GM12878 (cell line): ENCODE results near the gene NUDCD3. TPM values are rescaled to one million over a fixed set of nuclear protein-coding genes. Genes with fewer than 3 reads are reported as not detected.

Experiments used
- ATAC-seq: fragments of 200-7000 bp; cut with Tn5 transposase; 3 replicates; pipeline ENCODE4 v1.9.1; 2020; ENCODE audit warnings: mild to moderate bottlenecking, moderate library complexity
- BruUV-seq: library from RNA; stranded (reverse); fragments of 400-500 nt; replicated peaks from 2 replicates; lab custom pipeline; 2021; lab: Mats Ljungman, UMichigan
- CTCF ChIA-PET: fragments of 300-600 bp; sonication (Branson Sonifier 250); formaldehyde crosslinking; extraction: SDS; loops from one replicate; lab custom pipeline; 2021; ENCODE audit warnings: inconsistent platforms; lab: Yijun Ruan, JAX
- POLR2A ChIA-PET: fragments of 350-600 bp; formaldehyde crosslinking; extraction: SDS; loops from one replicate; lab custom pipeline; 2021; ENCODE audit warnings: inconsistent platforms; lab: Charles Lee
- RAD21 ChIA-PET: fragments of 300-600 bp; sonication (Branson Sonifier 250); formaldehyde crosslinking; loops from one replicate; lab custom pipeline; 2023; ENCODE audit warnings: antibody characterized with exemption; ENCODE audit not compliant: unreplicated experiment; lab: Charles Lee
- SMC1A ChIA-PET: fragments of 300-600 bp; sonication (Branson Sonifier 250); formaldehyde crosslinking; loops from one replicate; lab custom pipeline; 2023; ENCODE audit not compliant: unreplicated experiment, uncharacterized antibody; lab: Charles Lee
- DNase-seq: peaks from one replicate; pipeline ENCODE4 v3.0.0-alpha.2; 2011; ENCODE audit warnings: low read depth, low spot score
- FAIRE-seq: peaks from 3 replicates; lab custom pipeline; 2011; peaks lifted over from hg19 to GRCh38; lab: Jason Lieb, UNC
- H2AFZ ChIP-seq: 2 replicates; pipeline ENCODE4 v1.6.0; 2011; ENCODE audit warnings: low read depth, low read length, control low read depth; ENCODE audit not compliant: control insufficient read depth
- H3K27ac ChIP-seq: 2 replicates; pipeline ENCODE4 v1.5.1; 2011; ENCODE audit warnings: control low read depth; ENCODE audit not compliant: control insufficient read depth, insufficient read depth
- H3K27me3 ChIP-seq, 2 experiments: replicated peaks in 1 of 2; 2 replicates each; pipeline versions ENCODE4 v1.6.0 to v1.6.1; 2011; ENCODE audit warnings: low read length in 1 of 2; ENCODE audit not compliant: control insufficient read depth in 2 of 2, insufficient read depth in 2 of 2
- H3K36me3 ChIP-seq, 2 experiments: 2 replicates each; pipeline ENCODE4 v1.5.1; 2011; ENCODE audit warnings: low read length in 1 of 2; ENCODE audit not compliant: control insufficient read depth in 2 of 2, insufficient read depth in 2 of 2
- H3K4me1 ChIP-seq: 2 replicates; pipeline ENCODE4 v1.6.1; 2011; ENCODE audit warnings: mild to moderate bottlenecking, low read length, moderate library complexity, mixed read lengths; ENCODE audit not compliant: control insufficient read depth, insufficient read depth
- H3K4me2 ChIP-seq: 2 replicates; pipeline ENCODE4 v1.6.0; 2011; ENCODE audit warnings: control low read depth; ENCODE audit not compliant: control insufficient read depth, insufficient read depth
- H3K4me3 ChIP-seq: fragments of 200-600 bp; sonication (generic); 2 replicates; pipeline ENCODE4 v1.5.1; 2016
- H3K79me2 ChIP-seq: 2 replicates; pipeline ENCODE4 v1.6.0; 2011; ENCODE audit warnings: low read length; ENCODE audit not compliant: control insufficient read depth, insufficient read depth
- H3K9ac ChIP-seq: 2 replicates; pipeline ENCODE4 v1.8.0; 2011; ENCODE audit warnings: low read length, control low read depth, mixed read lengths; ENCODE audit not compliant: control insufficient read depth, insufficient read depth
- H3K9me3 ChIP-seq: replicated peaks from 3 replicates; pipeline ENCODE4 v1.5.1; 2011; ENCODE audit warnings: mild to moderate bottlenecking, low read length; ENCODE audit not compliant: control insufficient read depth, insufficient read depth
- H4K20me1 ChIP-seq: 2 replicates; pipeline ENCODE4 v1.6.0; 2011; ENCODE audit not compliant: control insufficient read depth, insufficient read depth
- BCLAF1 ChIP-seq: fragments of 450-650 bp; IDR thresholded peaks from 2 replicates; pipeline ENCODE4 v1.6.1; 2017; ENCODE audit warnings: antibody characterized with exemption, mild to moderate bottlenecking, moderate library complexity
- CREM ChIP-seq: IDR thresholded peaks from 2 replicates; pipeline ENCODE4 v1.6.1; 2014; ENCODE audit warnings: antibody characterized with exemption, low read depth
- FOXK2 ChIP-seq: fragments of 450-650 bp; IDR thresholded peaks from 2 replicates; pipeline ENCODE4 v1.6.1; 2017; ENCODE audit warnings: mild to moderate bottlenecking, moderate library complexity
- HDAC6 ChIP-seq: fragments of 200-600 bp; sonication (generic); IDR thresholded peaks from one replicate; pipeline ENCODE4 v1.8.0; 2017; ENCODE audit warnings: antibody characterized with exemption; ENCODE audit not compliant: unreplicated experiment
- KDM1A ChIP-seq: fragments of 200-600 bp; sonication (generic); IDR thresholded peaks from 2 replicates; pipeline ENCODE4 v1.6.1; 2016; ENCODE audit warnings: borderline replicate concordance
- MAX ChIP-seq: IDR thresholded peaks from 2 replicates; pipeline ENCODE4 v1.6.1; 2012; ENCODE audit warnings: low read depth, low read length, improper control_type of control experiment
- PKNOX1 ChIP-seq: fragments of 450-650 bp; IDR thresholded peaks from 2 replicates; pipeline ENCODE4 v1.6.1; 2016; ENCODE audit warnings: mild to moderate bottlenecking
- POLR2AphosphoS5 ChIP-seq: IDR thresholded peaks from 2 replicates; pipeline ENCODE4 v1.6.1; 2011; ENCODE audit warnings: mild to moderate bottlenecking, low read length, inconsistent platforms
- SREBF1 ChIP-seq: IDR thresholded peaks from 2 replicates; pipeline ENCODE4 v1.6.1; 2012; ENCODE audit warnings: mild to moderate bottlenecking, low read length
- SREBF2 ChIP-seq: IDR thresholded peaks from 2 replicates; pipeline ENCODE4 v1.6.1; 2012; ENCODE audit warnings: mild to moderate bottlenecking, low read length
- SUPT20H ChIP-seq: IDR thresholded peaks from 2 replicates; pipeline ENCODE4 v1.6.1; 2011; ENCODE audit warnings: low read depth, mild to moderate bottlenecking, low read length, moderate library complexity, borderline replicate concordance; ENCODE audit not compliant: control insufficient read depth
- ZNF207 ChIP-seq: fragments of 450-650 bp; IDR thresholded peaks from 2 replicates; pipeline ENCODE4 v1.6.1; 2014; ENCODE audit warnings: antibody characterized with exemption, mild to moderate bottlenecking, borderline replicate concordance
- ZSCAN29 ChIP-seq: fragments of 450-650 bp; IDR thresholded peaks from 2 replicates; pipeline ENCODE4 v1.6.1; 2017; ENCODE audit warnings: mild to moderate bottlenecking, moderate library complexity
- WGBS: methylation state at CpG from one replicate; pipeline ENCODE4 v1.1.6; 2016; ENCODE audit warnings: low lambda C conversion rate; ENCODE audit not compliant: insufficient replicate concordance, insufficient coverage; ENCODE audit errors: missing lambda C conversion rate; 5-methylcytosine and 5-hydroxymethylcytosine counted together
- in situ Hi-C: fragments of 300-500 bp; cut with MboI; formaldehyde crosslinking; loops from 9 replicates; pipeline ENCODE4 v1.14.3; 2018; ENCODE audit warnings: mixed read lengths
- intact Hi-C: fragments of 100-400 bp; cut with micrococcal nuclease; formaldehyde crosslinking; loops from one replicate; pipeline ENCODE4 v1.14.2; 2022; ENCODE audit not compliant: unreplicated experiment
- polyA plus RNA-seq, 11 experiments: library from polyadenylated mRNA; depleted of rRNA in 4 of 11; unstranded in 6 of 11; stranded (reverse) in 5 of 11; fragments of >200 nt; fragmentation: Nextera tagmentation in 4 of 11; fragmentation: Illumina TruSeq in 1 of 11; extraction: Ambion mirVana in 4 of 11; extraction: Trizol in 1 of 11; gene quantifications; 1 replicate in 1 of 11; 2 replicates in 10 of 11; pipeline versions ENCODE4 v1.2.1 to v1.2.3, GENCODE V29; 2011 to 2016; ENCODE audit warnings: inconsistent platforms in 2 of 11, missing spikeins in 2 of 11, low read depth in 1 of 11
- small RNA-seq: library from RNA; depleted of rRNA; stranded (forward); fragments of <200 nt; gene quantifications from one replicate; pipeline ENCODE3, GENCODE V24; 2014
- total RNA-seq, 4 experiments: library from RNA; depleted of rRNA in 3 of 4; stranded (reverse); fragments of >200 nt in 3 of 4; fragmentation: Illumina TruSeq in 1 of 4; extraction: Trizol in 1 of 4; gene quantifications; 2 replicates each; pipeline versions ENCODE4 v1.2.1 to v1.2.3, GENCODE V29; 2013 to 2021

Gene NUDCD3
- total and polyA plus RNA-seq, 10 of the 15 experiments (the other 5 are each of a cell fraction or from before 2014, with no cell fraction given), result 25.0 to 89.8 (median 46.4) TPM

GRCh38 chr7:44329888-44330287 is 160.6 kb downstream of the NUDCD3 start:
- FAIRE-seq (no peak), ATAC-seq (no peak), DNase-seq (no peak)
- Histone ChIP-seq H2AFZ (no peak overlapping the region), H4K20me1 (no peaks in the 10 kb centered on the region), H3K79me2 (no peaks in the 10 kb centered on the region), H3K27ac (no peak overlapping the region), H3K9me3 (no peaks in the 10 kb centered on the region), H3K9ac (no peak overlapping the region), H3K36me3 (no peaks in the 10 kb centered on the region), H3K27me3 (peaks cover 0 to 6% of the 10 kb centered on the region in 2 experiments; a peak in 3 of 4 replicates), H3K4me1 (no peaks in the 10 kb centered on the region), H3K4me2 (no peak overlapping the region), H3K4me3 (no peak overlapping the region)
- intact Hi-C loops, result no loop called here
- SMC1A ChIA-PET, result interaction anchor here (0.8 kb wide), 1 partner anchor 11 kb away, joined by 3 read pairs; no protein-coding TSS in a partner anchor
- 14% methylated on average over 3 of the region's 3 CpGs for WGBS
- RAD21 ChIA-PET, result no interaction called here
- POLR2A ChIA-PET, result no interaction called here
- BruUV-seq, result no TSS peak
- CTCF ChIA-PET, result no interaction called here
- in situ Hi-C loops, result no loop called here
- TF ChIP-seq ZSCAN29, result no peak
- no peak for TF ChIP-seq CREM
- no peak for TF ChIP-seq SUPT20H
- no peak for TF ChIP-seq MAX
- no peak for TF ChIP-seq POLR2AphosphoS5
- TF ChIP-seq PKNOX1, result no peak
- TF ChIP-seq BCLAF1, result no peak
- no peak for TF ChIP-seq SREBF1
- TF ChIP-seq ZNF207, result no peak
- no peak for TF ChIP-seq KDM1A
- no peak for TF ChIP-seq SREBF2
- TF ChIP-seq HDAC6, result no peak
- TF ChIP-seq FOXK2, result no peak

Small RNA genes within 50 kb of the gene (small RNA-seq; reads per million reads assigned to genes)
- not detected for gene RNU6-1097P

Other genes starting within 250 kb of the NUDCD3 start
- gene CAMK2B, start 165.1 kb downstream of the NUDCD3 start, total RNA-seq (2014; rRNA removed), result 0.16 and 0.17 TPM in 2 replicates
- not detected in 2 replicates for gene CAMK2B, start 165.1 kb downstream of the NUDCD3 start, total RNA-seq (2014; rRNA removed; fragmentation: Illumina TruSeq; extraction: Trizol)
- gene CAMK2B, start 165.1 kb downstream of the NUDCD3 start, total RNA-seq (2021), result 0.23 and 0.24 TPM in 2 replicates
- gene CAMK2B, start 165.1 kb downstream of the NUDCD3 start, polyA plus RNA-seq (2011; rRNA removed), result 0.06 and 0.11 TPM in 2 replicates
- gene CAMK2B, start 165.1 kb downstream of the NUDCD3 start, polyA plus RNA-seq (2014; fragmentation: Illumina TruSeq; extraction: Trizol), result 0.06 TPM in 1 of 2 replicates, not detected in the other
- not detected for gene CAMK2B, start 165.1 kb downstream of the NUDCD3 start, polyA plus RNA-seq (2014; fragmentation: Nextera tagmentation; extraction: Ambion mirVana)
- 0.06 and 0.22 TPM in 2 replicates for gene CAMK2B, start 165.1 kb downstream of the NUDCD3 start, polyA plus RNA-seq (2014; rRNA removed)
- not detected for gene CAMK2B, start 165.1 kb downstream of the NUDCD3 start, polyA plus RNA-seq (2016; fragmentation: Nextera tagmentation; extraction: Ambion mirVana)
- 0.11 TPM in 1 of 2 replicates, not detected in the other for gene NPC1L1, start 50.7 kb upstream of the NUDCD3 start, total RNA-seq (2014; rRNA removed)
- gene NPC1L1, start 50.7 kb upstream of the NUDCD3 start, total RNA-seq (2014; rRNA removed; fragmentation: Illumina TruSeq; extraction: Trizol), result not detected in 2 replicates
- 0.08 TPM in 1 of 2 replicates, not detected in the other for gene NPC1L1, start 50.7 kb upstream of the NUDCD3 start, total RNA-seq (2021)
- 0.37 and 0.90 TPM in 2 replicates for gene NPC1L1, start 50.7 kb upstream of the NUDCD3 start, polyA plus RNA-seq (2011; rRNA removed)
- 0.01 TPM in 1 of 2 replicates, not detected in the other for gene NPC1L1, start 50.7 kb upstream of the NUDCD3 start, polyA plus RNA-seq (2014; fragmentation: Illumina TruSeq; extraction: Trizol)
- gene NPC1L1, start 50.7 kb upstream of the NUDCD3 start, polyA plus RNA-seq (2014; fragmentation: Nextera tagmentation; extraction: Ambion mirVana), result not detected
- gene NPC1L1, start 50.7 kb upstream of the NUDCD3 start, polyA plus RNA-seq (2014; rRNA removed), result 0.03 TPM in 1 of 2 replicates, not detected in the other
- not detected for gene NPC1L1, start 50.7 kb upstream of the NUDCD3 start, polyA plus RNA-seq (2016; fragmentation: Nextera tagmentation; extraction: Ambion mirVana)
- 93.2 and 97.4 TPM in 2 replicates for gene DDX56, start 83.2 kb upstream of the NUDCD3 start, total RNA-seq (2014; rRNA removed)
- 51.5 and 52.1 TPM in 2 replicates for gene DDX56, start 83.2 kb upstream of the NUDCD3 start, total RNA-seq (2014; rRNA removed; fragmentation: Illumina TruSeq; extraction: Trizol)
- 86.3 and 92.4 TPM in 2 replicates for gene DDX56, start 83.2 kb upstream of the NUDCD3 start, total RNA-seq (2021)
- gene DDX56, start 83.2 kb upstream of the NUDCD3 start, polyA plus RNA-seq (2011; rRNA removed), result 56.0 and 82.9 TPM in 2 replicates
- 39.1 and 78.1 TPM in 2 replicates for gene DDX56, start 83.2 kb upstream of the NUDCD3 start, polyA plus RNA-seq (2014; fragmentation: Illumina TruSeq; extraction: Trizol)
- gene DDX56, start 83.2 kb upstream of the NUDCD3 start, polyA plus RNA-seq (2014; fragmentation: Nextera tagmentation; extraction: Ambion mirVana), result 10 to 100 TPM; 19.8 to 48.3 TPM
- 79.6 and 93.8 TPM in 2 replicates for gene DDX56, start 83.2 kb upstream of the NUDCD3 start, polyA plus RNA-seq (2014; rRNA removed)
- 100 to 1,000 TPM; 127 to 136 TPM for gene DDX56, start 83.2 kb upstream of the NUDCD3 start, polyA plus RNA-seq (2016; fragmentation: Nextera tagmentation; extraction: Ambion mirVana)
- 71.3 and 75.3 TPM in 2 replicates for gene TMED4, start 91.6 kb upstream of the NUDCD3 start, total RNA-seq (2014; rRNA removed)
- gene TMED4, start 91.6 kb upstream of the NUDCD3 start, total RNA-seq (2014; rRNA removed; fragmentation: Illumina TruSeq; extraction: Trizol), result 39.1 and 41.4 TPM in 2 replicates
- gene TMED4, start 91.6 kb upstream of the NUDCD3 start, total RNA-seq (2021), result 41.6 and 48.1 TPM in 2 replicates
- gene TMED4, start 91.6 kb upstream of the NUDCD3 start, polyA plus RNA-seq (2011; rRNA removed), result 67.1 and 69.8 TPM in 2 replicates
- 37.3 and 38.9 TPM in 2 replicates for gene TMED4, start 91.6 kb upstream of the NUDCD3 start, polyA plus RNA-seq (2014; fragmentation: Illumina TruSeq; extraction: Trizol)
- 10 to 100 TPM; 20.8 to 21.0 TPM for gene TMED4, start 91.6 kb upstream of the NUDCD3 start, polyA plus RNA-seq (2014; fragmentation: Nextera tagmentation; extraction: Ambion mirVana)
- 48.1 and 53.9 TPM in 2 replicates for gene TMED4, start 91.6 kb upstream of the NUDCD3 start, polyA plus RNA-seq (2014; rRNA removed)
- gene TMED4, start 91.6 kb upstream of the NUDCD3 start, polyA plus RNA-seq (2016; fragmentation: Nextera tagmentation; extraction: Ambion mirVana), result 10 to 100 TPM; 55.6 to 57.4 TPM
- gene OGDH, start 116.0 kb upstream of the NUDCD3 start, total RNA-seq (2014; rRNA removed), result 60.6 and 63.5 TPM in 2 replicates
- 20.5 and 23.1 TPM in 2 replicates for gene OGDH, start 116.0 kb upstream of the NUDCD3 start, total RNA-seq (2014; rRNA removed; fragmentation: Illumina TruSeq; extraction: Trizol)
- 103 and 104 TPM in 2 replicates for gene OGDH, start 116.0 kb upstream of the NUDCD3 start, total RNA-seq (2021)
- 16.7 and 33.8 TPM in 2 replicates for gene OGDH, start 116.0 kb upstream of the NUDCD3 start, polyA plus RNA-seq (2011; rRNA removed)
- gene OGDH, start 116.0 kb upstream of the NUDCD3 start, polyA plus RNA-seq (2014; fragmentation: Illumina TruSeq; extraction: Trizol), result 39.9 and 56.7 TPM in 2 replicates
- 1 to 10 TPM; 4.1 to 4.2 TPM for gene OGDH, start 116.0 kb upstream of the NUDCD3 start, polyA plus RNA-seq (2014; fragmentation: Nextera tagmentation; extraction: Ambion mirVana)
- gene OGDH, start 116.0 kb upstream of the NUDCD3 start, polyA plus RNA-seq (2014; rRNA removed), result 44.7 and 49.1 TPM in 2 replicates
- gene OGDH, start 116.0 kb upstream of the NUDCD3 start, polyA plus RNA-seq (2016; fragmentation: Nextera tagmentation; extraction: Ambion mirVana), result 10 to 100 TPM; 52.0 to 53.2 TPM